H1 (cell line): Measurements from ENCODE around the gene C1QL2. TPM values are rescaled to one million over a fixed set of nuclear protein-coding genes. Genes with fewer than 3 reads are reported as not detected.
A peak's percentile ranks its signal among the peaks of the same experiment; 100 is the strongest.

Source experiments
- CTCF ChIA-PET: fragments of 300-600 bp; sonication (Branson Sonifier 250); formaldehyde crosslinking; loops from one replicate; lab custom pipeline; 2021; ENCODE audit not compliant: partially characterized antibody; lab: Charles Lee
- POLR2A ChIA-PET: fragments of 300-600 bp; sonication (Branson Sonifier 250); formaldehyde crosslinking; loops from one replicate; lab custom pipeline; 2021; ENCODE audit warnings: inconsistent platforms; ENCODE audit not compliant: partially characterized antibody; lab: Charles Lee
- DNase-seq, 2 experiments: peaks; one replicate each; pipeline versions ENCODE4 v3.0.0 to v3.0.0-alpha.2; 2010 to 2022; ENCODE audit warnings: low spot score in 2 of 2, low read depth in 1 of 2, mixed read lengths in 1 of 2
- FAIRE-seq: peaks from 2 replicates; lab custom pipeline; 2011; peaks lifted over from hg19 to GRCh38; lab: Jason Lieb, UNC
- H2AFZ ChIP-seq: 2 replicates; pipeline ENCODE4 v1.8.1; 2012; ENCODE audit warnings: low read length, inconsistent platforms
- H2AK5ac ChIP-seq: 2 replicates; pipeline ENCODE4 v1.6.1; 2013; ENCODE audit warnings: low read depth, low read length
- H2BK120ac ChIP-seq: replicated peaks from 2 replicates; pipeline ENCODE3; 2013; ENCODE audit warnings: low read depth, low read length, inconsistent platforms
- H2BK12ac ChIP-seq: 2 replicates; pipeline ENCODE4 v1.6.1; 2013; ENCODE audit warnings: low read depth, low read length
- H2BK15ac ChIP-seq: 2 replicates; pipeline ENCODE4 v1.6.1; 2013; ENCODE audit warnings: low read length
- H2BK20ac ChIP-seq: 2 replicates; pipeline ENCODE4 v1.6.1; 2013; ENCODE audit warnings: low read length
- H2BK5ac ChIP-seq: 2 replicates; pipeline ENCODE4 v1.6.1; 2013; ENCODE audit warnings: low read depth, low read length
- H3K14ac ChIP-seq: 2 replicates; pipeline ENCODE4 v1.6.1; 2013; ENCODE audit warnings: inconsistent platforms; ENCODE audit not compliant: insufficient read length
- H3K18ac ChIP-seq: 2 replicates; pipeline ENCODE4 v1.6.1; 2013; ENCODE audit warnings: low read length; ENCODE audit errors: extremely low read depth
- H3K23ac ChIP-seq: 2 replicates; pipeline ENCODE4 v1.6.1; 2013; ENCODE audit warnings: inconsistent platforms; ENCODE audit not compliant: insufficient read length
- H3K23me2 ChIP-seq: 2 replicates; pipeline ENCODE4 v1.6.1; 2013; ENCODE audit warnings: low read depth, low read length
- H3K27ac ChIP-seq: 2 replicates; pipeline ENCODE4 v1.6.1; 2011; ENCODE audit warnings: low read depth, low read length, inconsistent platforms
- H3K27me3 ChIP-seq, 4 experiments: replicated peaks in 1 of 4; 1 replicate in 1 of 4; 2 replicates in 3 of 4; pipeline versions ENCODE4 v1.6.1 to v1.8.1; 2011 to 2013; ENCODE audit warnings: low read length in 3 of 4, mild to moderate bottlenecking in 3 of 4, inconsistent platforms in 2 of 4, mixed read lengths in 2 of 4, moderate library complexity in 1 of 4; ENCODE audit not compliant: control insufficient read depth in 3 of 4, insufficient read depth in 3 of 4; ENCODE audit errors: extremely low read depth in 1 of 4
- H3K36me3 ChIP-seq, 4 experiments: 2 replicates each; pipeline versions ENCODE4 v1.6.1 to v1.8.1; 2011 to 2013; ENCODE audit warnings: mild to moderate bottlenecking in 4 of 4, low read length in 3 of 4, moderate library complexity in 2 of 4, control low read depth in 1 of 4, inconsistent platforms in 1 of 4; ENCODE audit not compliant: insufficient read depth in 4 of 4, control insufficient read depth in 2 of 4
- H3K4ac ChIP-seq: replicated peaks from 2 replicates; pipeline ENCODE3; 2013; ENCODE audit warnings: low read length, low read depth, mixed read lengths, inconsistent platforms; ENCODE audit not compliant: insufficient read length
- H3K4me1 ChIP-seq, 4 experiments: replicated peaks in 1 of 4; 1 replicate in 1 of 4; 2 replicates in 3 of 4; pipeline versions ENCODE4 v1.6.1 to v1.8.1; 2011 to 2013; ENCODE audit warnings: low read length in 3 of 4, inconsistent platforms in 2 of 4, mixed read lengths in 1 of 4; ENCODE audit not compliant: insufficient read depth in 4 of 4, control insufficient read depth in 3 of 4
- H3K4me2 ChIP-seq, 2 experiments: 2 replicates each; pipeline versions ENCODE4 v1.6.1 to v1.8.1; 2011 to 2013; ENCODE audit warnings: low read depth in 2 of 2, low read length in 2 of 2, control low read depth in 1 of 2, inconsistent platforms in 1 of 2, mild to moderate bottlenecking in 1 of 2; ENCODE audit not compliant: insufficient read depth in 1 of 2
- H3K4me3 ChIP-seq, 4 experiments: fragments of 200-600, 300-600 bp in 1 of 4; sonication (generic), shearing (Covaris generic), sonication (Bioruptor Twin) in 1 of 4; 2 replicates each; pipeline versions ENCODE4 v1.5.1 to v1.8.1; 2011 to 2016; ENCODE audit warnings: low read length in 4 of 4, low read depth in 3 of 4, control low read depth in 2 of 4, inconsistent platforms in 2 of 4, mild to moderate bottlenecking in 2 of 4, mixed read lengths in 1 of 4, moderate library complexity in 1 of 4; ENCODE audit not compliant: insufficient read depth in 2 of 4; ENCODE audit errors: extremely low read depth in 1 of 4
- H3K56ac ChIP-seq: replicated peaks from 2 replicates; pipeline ENCODE3; 2013; ENCODE audit warnings: low read depth, mild to moderate bottlenecking, mixed read lengths, low read length, inconsistent platforms; ENCODE audit not compliant: insufficient read length
- H3K79me1 ChIP-seq: 2 replicates; pipeline ENCODE4 v1.6.1; 2013; ENCODE audit warnings: low read depth, low read length, control low read depth
- H3K79me2 ChIP-seq, 2 experiments: 2 replicates each; pipeline versions ENCODE4 v1.6.1 to v1.8.1; 2012 to 2013; ENCODE audit warnings: low read length in 2 of 2, mild to moderate bottlenecking in 2 of 2, inconsistent platforms in 1 of 2; ENCODE audit not compliant: insufficient read depth in 2 of 2, control insufficient read depth in 1 of 2
- H3K9ac ChIP-seq, 4 experiments: replicated peaks in 1 of 4; 1 replicate in 1 of 4; 2 replicates in 3 of 4; pipeline versions ENCODE4 v1.6.1 to v1.8.1; 2011 to 2013; ENCODE audit warnings: low read depth in 3 of 4, low read length in 3 of 4, control low read depth in 2 of 4, mild to moderate bottlenecking in 2 of 4, moderate library complexity in 2 of 4, inconsistent platforms in 1 of 4; ENCODE audit errors: extremely low read depth in 1 of 4
- H3K9me3 ChIP-seq, 2 experiments: 2 replicates each; pipeline versions ENCODE4 v1.6.1 to v1.8.1; 2012 to 2013; ENCODE audit warnings: mild to moderate bottlenecking in 2 of 2, moderate library complexity in 2 of 2, control low read depth in 1 of 2, inconsistent platforms in 1 of 2, low read depth in 1 of 2, low read length in 1 of 2, mixed read lengths in 1 of 2; ENCODE audit not compliant: insufficient read depth in 2 of 2
- H4K20me1 ChIP-seq, 2 experiments: replicated peaks in 1 of 2; 2 replicates each; pipeline versions ENCODE3 to v1.8.1; 2011 to 2013; ENCODE audit warnings: inconsistent platforms in 2 of 2, low read length in 2 of 2, mild to moderate bottlenecking in 1 of 2; ENCODE audit not compliant: insufficient read depth in 2 of 2, control insufficient read depth in 1 of 2
- H4K5ac ChIP-seq: 2 replicates; pipeline ENCODE4 v1.6.1; 2013; ENCODE audit warnings: low read length, low read depth, mixed read lengths, inconsistent platforms; ENCODE audit not compliant: insufficient read length
- H4K8ac ChIP-seq: 2 replicates; pipeline ENCODE4 v1.8.0; 2013; ENCODE audit warnings: mild to moderate bottlenecking, moderate library complexity, low read length, inconsistent platforms; ENCODE audit not compliant: insufficient read depth; ENCODE audit errors: extremely low read depth
- H4K91ac ChIP-seq: replicated peaks from 2 replicates; pipeline ENCODE3; 2013; ENCODE audit warnings: low read length, mixed read lengths, inconsistent platforms; ENCODE audit not compliant: insufficient read length
- CTBP2 ChIP-seq: IDR thresholded peaks from 2 replicates; pipeline ENCODE4 v1.7.0; 2011; ENCODE audit warnings: borderline replicate concordance, mild to moderate bottlenecking, moderate library complexity, mixed read lengths, low read length; ENCODE audit not compliant: insufficient read depth, insufficient read length
- E2F6 ChIP-seq: IDR thresholded peaks from 2 replicates; pipeline ENCODE4 v1.6.1; 2012; ENCODE audit warnings: inconsistent platforms
- KDM1A ChIP-seq: fragments of 200-600, 300-600 bp; sonication (generic); IDR thresholded peaks from 2 replicates; pipeline ENCODE4 v1.7.1; 2016; ENCODE audit warnings: mild to moderate bottlenecking, low read length, borderline replicate concordance
- MAX ChIP-seq: IDR thresholded peaks from 2 replicates; pipeline ENCODE4 v1.6.1; 2012; ENCODE audit warnings: inconsistent platforms
- POU5F1 ChIP-seq: IDR thresholded peaks from 2 replicates; pipeline ENCODE4 v1.6.1; 2011; ENCODE audit warnings: low read depth, mild to moderate bottlenecking, low read length, moderate library complexity
- SAP30 ChIP-seq: fragments of 300-600 bp; sonication (generic); IDR thresholded peaks from 2 replicates; pipeline ENCODE4 v1.7.1; 2012; ENCODE audit warnings: low read length, moderate library complexity, mild to moderate bottlenecking, inconsistent platforms; ENCODE audit not compliant: insufficient read depth, insufficient replicate concordance
- SUZ12 ChIP-seq: fragments of 200-600 bp; sonication (generic); IDR thresholded peaks from 2 replicates; pipeline ENCODE4 v1.6.1; 2012; ENCODE audit warnings: mild to moderate bottlenecking, inconsistent platforms, low read length, moderate library complexity, mixed read lengths
- TAF7 ChIP-seq: optimal IDR thresholded peaks from 2 replicates; pipeline ENCODE3; 2011; ENCODE audit warnings: low read depth, mild to moderate bottlenecking, inconsistent platforms, low read length, moderate library complexity, borderline replicate concordance
- WGBS, 2 experiments: shearing (Covaris generic) in 1 of 2; methylation state at CpG; one replicate each; pipeline versions ENCODE4 v1.1.6 to v1.1.7; 2013 to 2015; ENCODE audit warnings: low lambda C conversion rate in 2 of 2, mixed read lengths in 2 of 2, inconsistent platforms in 1 of 2, low coverage in 1 of 2, missing lambda C conversion rate in 1 of 2; ENCODE audit not compliant: insufficient replicate concordance in 2 of 2, insufficient coverage in 1 of 2, insufficient read length in 1 of 2; ENCODE audit errors: extremely low coverage in 1 of 2, missing lambda C conversion rate in 1 of 2; 5-methylcytosine and 5-hydroxymethylcytosine counted together
- polyA plus RNA-seq, 7 experiments: library from polyadenylated mRNA; depleted of rRNA in 3 of 7; stranded (reverse) in 5 of 7; unstranded in 2 of 7; fragments of >200 nt in 5 of 7; fragments of 200-250 nt in 2 of 7; gene quantifications; 1 replicate in 5 of 7; 2 replicates in 1 of 7; 4 replicates in 1 of 7; pipeline versions ENCODE4 v1.2.1 to v1.2.3, GENCODE V29; 2011 to 2013; ENCODE audit warnings: missing spikeins in 2 of 7, mixed read lengths in 2 of 7
- total RNA-seq: library from RNA; stranded (reverse); fragmentation: NEBNext Ultra II Directional; extraction: Animal tissue kit (Norgen Biotek cat#: 25700); gene quantifications from 2 replicates; pipeline ENCODE4 v1.2.1, GENCODE V29; 2021

C1QL2 gene
- total and polyA plus RNA-seq, 2 of the 8 experiments (the other 6 are each of a cell fraction or from before 2014, with no cell fraction given), result 0.80 to 0.88 TPM

- no peak overlapping the region for H3K9ac ChIP-seq
- peak overlapping the region in 3 of 4 experiments; percentile 12 to 29 (median 29); a peak in 4 of 8 replicates for H3K4me3 ChIP-seq
- H4K5ac ChIP-seq, result no peak overlapping the region
- H3K4me1 ChIP-seq, result peaks cover 3 to 14% (median 7%) of the 10 kb centered on the region in 4 experiments; a peak in 5 of 7 replicates
- H3K27me3 ChIP-seq, result no peaks in the 10 kb centered on the region; a peak in 1 of 7 replicates
- H3K9me3 ChIP-seq, result no peaks in the 10 kb centered on the region
- H2BK20ac ChIP-seq, result peak overlapping the region; percentile 34; the same call in 1 of the 2 replicates
- DNase-seq (no peak), FAIRE-seq (no peak)
- peak overlapping the region; percentile 87; the same call in 1 of the 2 replicates for H3K18ac ChIP-seq
- peak overlapping the region; percentile 49 for H3K14ac ChIP-seq
- H3K23ac ChIP-seq, result no peak overlapping the region
- POLR2A ChIA-PET, result interaction anchor here (1.0 to 2.7 kb wide), 5 partner anchors 9 to 59 kb away, joined by 5 to 11 read pairs (median 5); no protein-coding TSS in a partner anchor
- H4K91ac ChIP-seq, result peak overlapping the region; percentile 79
- peak overlapping the region; percentile 44 for H2BK120ac ChIP-seq
- H4K8ac ChIP-seq, result no peak overlapping the region; the same call in 1 of the 2 replicates
- no peaks in the 10 kb centered on the region for H3K79me2 ChIP-seq
- H3K27ac ChIP-seq, result no peak overlapping the region; the same call in 1 of the 2 replicates
- TF ChIP-seq KDM1A, result no peak
- no peak for TF ChIP-seq TAF7
- peak; percentile 59 for TF ChIP-seq E2F6
- TF ChIP-seq SUZ12, result 0 out of 2 replicates have a peak, but pooled peaks have one; percentile 17
- TF ChIP-seq POU5F1, result 0 out of 2 replicates have a peak, but pooled peaks have one; percentile 12
- TF ChIP-seq SAP30, result no peak
- TF ChIP-seq MAX, result peak; percentile 80
- no peak for TF ChIP-seq CTBP2
- 35% methylated on average over 7 of the region's 7 CpGs; no CpG with 5 or more reads in 1 of the 2 experiments for WGBS, 2 experiments
- no peaks in the 10 kb centered on the region for H3K79me1 ChIP-seq
- H2BK15ac ChIP-seq, result no peak overlapping the region
- CTCF ChIA-PET, result interaction anchor here (0.8 to 3.8 kb wide), 11 partner anchors 11 to 321 kb away, joined by 3 to 23 read pairs (median 4); no protein-coding TSS in a partner anchor
- no peak overlapping the region for H3K56ac ChIP-seq
- no peaks in the 10 kb centered on the region for H4K20me1 ChIP-seq
- H3K4ac ChIP-seq, result no peak overlapping the region
- peak overlapping the region; percentile 91; the same call in 1 of the 2 replicates for H2BK5ac ChIP-seq
- peak overlapping the region; percentile 4; the same call in 1 of the 2 replicates for H2BK12ac ChIP-seq
- no peaks in the 10 kb centered on the region for H3K23me2 ChIP-seq
- peak overlapping the region; percentile 57 to 58 for H3K4me2 ChIP-seq
- H3K36me3 ChIP-seq, result no peaks in the 10 kb centered on the region
- H2AK5ac ChIP-seq, result no peak overlapping the region; the same call in 1 of the 2 replicates
- no peak overlapping the region for H2AFZ ChIP-seq
Observed at GRCh38 chr2:119196301-119197125, 38.0 kb upstream of the C1QL2 start.
